Mesenchymal stem cell (in vitro differentiated cells and primary cell): ENCODE data around the gene SCUBE1.

ENCODE experiments used
- DNase-seq: peaks from one replicate; pipeline ENCODE4 v3.0.0-alpha.2; 2013
- H2AFZ ChIP-seq: one replicate; pipeline ENCODE4 v1.6.1; 2013; ENCODE audit warnings: low read depth, mild to moderate bottlenecking, control low read depth, inconsistent platforms, low read length, moderate library complexity
- H2AK5ac ChIP-seq: 2 replicates; pipeline ENCODE4 v1.6.1; 2013; ENCODE audit warnings: low read length, moderate library complexity, mild to moderate bottlenecking, inconsistent platforms; ENCODE audit not compliant: severe bottlenecking
- H2BK120ac ChIP-seq: one replicate; pipeline ENCODE4 v1.6.1; 2013; ENCODE audit warnings: low read depth, mild to moderate bottlenecking, inconsistent platforms, low read length, moderate library complexity
- H2BK12ac ChIP-seq, 2 experiments: one replicate each; pipeline ENCODE4 v1.6.1; 2013; ENCODE audit warnings: inconsistent platforms in 2 of 2, low read length in 2 of 2, mild to moderate bottlenecking in 2 of 2, moderate library complexity in 2 of 2, control low read depth in 1 of 2
- H2BK15ac ChIP-seq: one replicate; pipeline ENCODE4 v1.6.1; 2013; ENCODE audit warnings: mild to moderate bottlenecking, low read depth, inconsistent platforms; ENCODE audit not compliant: poor library complexity, severe bottlenecking
- H2BK5ac ChIP-seq: 2 replicates; pipeline ENCODE4 v1.6.1; 2013; ENCODE audit warnings: low read depth, mild to moderate bottlenecking, low read length, control low read depth, inconsistent platforms; ENCODE audit not compliant: poor library complexity, severe bottlenecking
- H3K14ac ChIP-seq, 2 experiments: one replicate each; pipeline ENCODE4 v1.6.1; 2013; ENCODE audit warnings: inconsistent platforms in 2 of 2, low read length in 2 of 2, control low read depth in 1 of 2, mild to moderate bottlenecking in 1 of 2, moderate library complexity in 1 of 2
- H3K18ac ChIP-seq, 2 experiments: one replicate each; pipeline ENCODE4 v1.6.1; 2013; ENCODE audit warnings: inconsistent platforms in 2 of 2, low read length in 2 of 2, control low read depth in 1 of 2, low read depth in 1 of 2, mild to moderate bottlenecking in 1 of 2
- H3K23ac ChIP-seq, 2 experiments: one replicate each; pipeline ENCODE4 v1.6.1; 2013; ENCODE audit warnings: inconsistent platforms in 2 of 2, low read length in 2 of 2, mild to moderate bottlenecking in 2 of 2, moderate library complexity in 2 of 2, control low read depth in 1 of 2
- H3K27ac ChIP-seq: 2 replicates; pipeline ENCODE4 v1.5.1; 2013; ENCODE audit warnings: mild to moderate bottlenecking, moderate library complexity, low read length, control low read depth, inconsistent platforms; ENCODE audit not compliant: poor library complexity, severe bottlenecking
- H3K27me3 ChIP-seq, 2 experiments: 2 replicates each; pipeline versions ENCODE4 v1.6.1 to v1.7.0; 2013; ENCODE audit warnings: low read length in 2 of 2, mild to moderate bottlenecking in 2 of 2, moderate library complexity in 2 of 2, control low read depth in 1 of 2, inconsistent platforms in 1 of 2; ENCODE audit not compliant: control insufficient read depth in 1 of 2, insufficient read depth in 1 of 2
- H3K36me3 ChIP-seq, 2 experiments: 2 replicates each; pipeline versions ENCODE4 v1.6.1 to v1.7.0; 2013; ENCODE audit warnings: low read length in 2 of 2, control low read depth in 1 of 2, inconsistent platforms in 1 of 2, low read depth in 1 of 2, mild to moderate bottlenecking in 1 of 2; ENCODE audit not compliant: insufficient read depth in 2 of 2, control insufficient read depth in 1 of 2
- H3K4ac ChIP-seq, 2 experiments: one replicate each; pipeline ENCODE4 v1.6.1; 2013; ENCODE audit warnings: inconsistent platforms in 2 of 2, low read length in 2 of 2, mild to moderate bottlenecking in 2 of 2, moderate library complexity in 2 of 2, control low read depth in 1 of 2, low read depth in 1 of 2
- H3K4me1 ChIP-seq: 2 replicates; pipeline ENCODE4 v1.6.1; 2013; ENCODE audit warnings: low read depth, low read length, control low read depth; ENCODE audit not compliant: control insufficient read depth, insufficient read depth
- H3K4me2 ChIP-seq: 2 replicates; pipeline ENCODE4 v1.6.1; 2013; ENCODE audit warnings: low read length, mild to moderate bottlenecking, inconsistent platforms; ENCODE audit not compliant: poor library complexity, severe bottlenecking
- H3K4me3 ChIP-seq, 2 experiments: 2 replicates each; pipeline versions ENCODE4 v1.5.1 to v1.7.0; 2013; ENCODE audit warnings: low read length in 2 of 2, mild to moderate bottlenecking in 2 of 2, control low read depth in 1 of 2, low read depth in 1 of 2; ENCODE audit not compliant: insufficient read depth in 1 of 2
- H3K79me1 ChIP-seq: replicated peaks from 2 replicates; pipeline ENCODE4 v1.6.1; 2013; ENCODE audit warnings: mild to moderate bottlenecking, control low read depth, low read length, inconsistent platforms; ENCODE audit not compliant: poor library complexity, severe bottlenecking
- H3K9ac ChIP-seq: 2 replicates; pipeline ENCODE4 v1.7.0; 2013; ENCODE audit warnings: mild to moderate bottlenecking, low read length, moderate library complexity
- H3K9me3 ChIP-seq: 2 replicates; pipeline ENCODE4 v1.7.0; 2013; ENCODE audit warnings: mild to moderate bottlenecking, low read length; ENCODE audit not compliant: control insufficient read depth
- H4K8ac ChIP-seq: one replicate; pipeline ENCODE4 v1.6.1; 2013; ENCODE audit warnings: inconsistent platforms, mild to moderate bottlenecking, low read length, moderate library complexity
- H4K91ac ChIP-seq: one replicate; pipeline ENCODE4 v1.6.1; 2013; ENCODE audit warnings: mild to moderate bottlenecking, low read length, inconsistent platforms
- WGBS: methylation state at CpG from one replicate; pipeline ENCODE4 v1.1.7; 2013; ENCODE audit warnings: mixed read lengths; 5-methylcytosine and 5-hydroxymethylcytosine counted together

SCUBE1 gene

GRCh38 chr22:43310798-43311197 is 32.4 kb downstream of the SCUBE1 start:
- H3K9me3 ChIP-seq, result no peaks in the 10 kb centered on the region
- H4K8ac ChIP-seq, result no peak overlapping the region
- no peak overlapping the region for H4K91ac ChIP-seq
- H3K4me1 ChIP-seq, result no peaks in the 10 kb centered on the region
- H3K18ac ChIP-seq, result no peak overlapping the region
- no peak overlapping the region for H3K4me3 ChIP-seq
- WGBS, result 100% methylated on average over 1 of the region's 1 CpG
- H3K9ac ChIP-seq, result no peak overlapping the region
- no peak overlapping the region for H2AK5ac ChIP-seq
- no peak overlapping the region for H3K27ac ChIP-seq
- H3K4me2 ChIP-seq, result no peak overlapping the region
- H3K79me1 ChIP-seq, result no peaks in the 10 kb centered on the region
- H3K4ac ChIP-seq, result no peak overlapping the region
- H2BK15ac ChIP-seq, result no peak overlapping the region
- no peak overlapping the region for H2BK120ac ChIP-seq
- DNase-seq, result no peak
- no peak overlapping the region for H3K14ac ChIP-seq
- H2BK5ac ChIP-seq, result no peak overlapping the region
- no peak overlapping the region for H2BK12ac ChIP-seq
- no peak overlapping the region for H2AFZ ChIP-seq
- H3K23ac ChIP-seq, result no peak overlapping the region
- peaks cover 52 to 92% of the 10 kb centered on the region in 2 experiments for H3K27me3 ChIP-seq
- H3K36me3 ChIP-seq, result no peaks in the 10 kb centered on the region

GRCh38 chr22:43310311-43310710 is 32.9 kb downstream of the SCUBE1 start:
- WGBS, result 95% methylated on average over 5 of the region's 5 CpGs
- H3K18ac ChIP-seq, result no peak overlapping the region
- H2BK120ac ChIP-seq, result no peak overlapping the region
- H2BK15ac ChIP-seq, result no peak overlapping the region
- H3K23ac ChIP-seq, result no peak overlapping the region
- H3K4me3 ChIP-seq, result no peak overlapping the region
- H3K79me1 ChIP-seq, result no peaks in the 10 kb centered on the region
- no peak overlapping the region for H3K14ac ChIP-seq
- H3K4me2 ChIP-seq, result no peak overlapping the region
- no peak for DNase-seq
- peaks cover 50 to 92% of the 10 kb centered on the region in 2 experiments for H3K27me3 ChIP-seq
- no peak overlapping the region for H4K91ac ChIP-seq
- no peak overlapping the region for H3K4ac ChIP-seq
- no peak overlapping the region for H3K27ac ChIP-seq
- H3K9ac ChIP-seq, result no peak overlapping the region
- no peaks in the 10 kb centered on the region for H3K4me1 ChIP-seq
- no peaks in the 10 kb centered on the region for H3K36me3 ChIP-seq
- no peaks in the 10 kb centered on the region for H3K9me3 ChIP-seq
- no peak overlapping the region for H2AK5ac ChIP-seq
- H2BK5ac ChIP-seq, result no peak overlapping the region
- no peak overlapping the region for H2BK12ac ChIP-seq
- no peak overlapping the region for H2AFZ ChIP-seq
- no peak overlapping the region for H4K8ac ChIP-seq

- Histone ChIP-seq H2BK120ac (no peak overlapping the region), H2BK15ac (no peak overlapping the region), H3K4ac (no peak overlapping the region), H2BK5ac (no peak overlapping the region), H3K79me1 (no peaks in the 10 kb centered on the region), H3K9ac (no peak overlapping the region), H3K27ac (no peak overlapping the region), H3K14ac (no peak overlapping the region), H2AFZ (no peak overlapping the region), H4K8ac (no peak overlapping the region), H3K4me3 (no peak overlapping the region), H3K4me2 (no peak overlapping the region), H3K27me3 (peaks cover 44 to 92% of the 10 kb centered on the region in 2 experiments), H3K36me3 (no peaks in the 10 kb centered on the region), H3K9me3 (no peaks in the 10 kb centered on the region), H3K4me1 (no peaks in the 10 kb centered on the region), H2AK5ac (no peak overlapping the region), H3K23ac (no peak overlapping the region), H4K91ac (no peak overlapping the region), H3K18ac (no peak overlapping the region), H2BK12ac (no peak overlapping the region)
- no peak for DNase-seq
- WGBS, result 86% methylated on average over 9 of the region's 10 CpGs
Observed at GRCh38 chr22:43308836-43309235, 34.3 kb downstream of the SCUBE1 start.

- H2BK15ac ChIP-seq, result no peak overlapping the region
- no peak overlapping the region for H2BK12ac ChIP-seq
- H3K27ac ChIP-seq, result no peak overlapping the region
- no peak overlapping the region for H3K18ac ChIP-seq
- no peak overlapping the region for H3K4me3 ChIP-seq
- H2AK5ac ChIP-seq, result no peak overlapping the region
- H3K79me1 ChIP-seq, result no peaks in the 10 kb centered on the region
- H3K4me1 ChIP-seq, result no peaks in the 10 kb centered on the region
- no peak overlapping the region for H2AFZ ChIP-seq
- H3K9me3 ChIP-seq, result no peaks in the 10 kb centered on the region
- no peak overlapping the region for H4K8ac ChIP-seq
- H3K9ac ChIP-seq, result no peak overlapping the region
- H3K36me3 ChIP-seq, result no peaks in the 10 kb centered on the region
- WGBS, result 72% methylated on average over 20 of the region's 21 CpGs
- no peak overlapping the region for H3K4ac ChIP-seq
- no peak overlapping the region for H4K91ac ChIP-seq
- no peak overlapping the region for H2BK5ac ChIP-seq
- H3K4me2 ChIP-seq, result no peak overlapping the region
- H3K23ac ChIP-seq, result no peak overlapping the region
- peaks cover 48 to 97% of the 10 kb centered on the region in 2 experiments for H3K27me3 ChIP-seq
- no peak for DNase-seq
- no peak overlapping the region for H2BK120ac ChIP-seq
- no peak overlapping the region for H3K14ac ChIP-seq
Observed at GRCh38 chr22:43308060-43308830, 34.9 kb downstream of the SCUBE1 start.
